GM19397 (cell line): ENCODE data around the gene PJA1.
A peak's percentile ranks its signal among the peaks of the same experiment; 100 is the strongest.

Source experiments
- ATAC-seq: cut with Tn5 transposase; IDR thresholded peaks from one replicate; pipeline ENCODE4 v1.9.1; 2021; ENCODE audit warnings: mild to moderate bottlenecking, moderate library complexity; ENCODE audit not compliant: unreplicated experiment

Gene PJA1, protein sequence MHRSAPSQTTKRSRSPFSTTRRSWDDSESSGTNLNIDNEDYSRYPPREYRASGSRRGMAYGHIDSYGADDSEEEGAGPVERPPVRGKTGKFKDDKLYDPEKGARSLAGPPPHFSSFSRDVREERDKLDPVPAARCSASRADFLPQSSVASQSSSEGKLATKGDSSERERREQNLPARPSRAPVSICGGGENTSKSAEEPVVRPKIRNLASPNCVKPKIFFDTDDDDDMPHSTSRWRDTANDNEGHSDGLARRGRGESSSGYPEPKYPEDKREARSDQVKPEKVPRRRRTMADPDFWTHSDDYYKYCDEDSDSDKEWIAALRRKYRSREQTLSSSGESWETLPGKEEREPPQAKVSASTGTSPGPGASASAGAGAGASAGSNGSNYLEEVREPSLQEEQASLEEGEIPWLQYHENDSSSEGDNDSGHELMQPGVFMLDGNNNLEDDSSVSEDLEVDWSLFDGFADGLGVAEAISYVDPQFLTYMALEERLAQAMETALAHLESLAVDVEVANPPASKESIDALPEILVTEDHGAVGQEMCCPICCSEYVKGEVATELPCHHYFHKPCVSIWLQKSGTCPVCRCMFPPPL

DNA sequence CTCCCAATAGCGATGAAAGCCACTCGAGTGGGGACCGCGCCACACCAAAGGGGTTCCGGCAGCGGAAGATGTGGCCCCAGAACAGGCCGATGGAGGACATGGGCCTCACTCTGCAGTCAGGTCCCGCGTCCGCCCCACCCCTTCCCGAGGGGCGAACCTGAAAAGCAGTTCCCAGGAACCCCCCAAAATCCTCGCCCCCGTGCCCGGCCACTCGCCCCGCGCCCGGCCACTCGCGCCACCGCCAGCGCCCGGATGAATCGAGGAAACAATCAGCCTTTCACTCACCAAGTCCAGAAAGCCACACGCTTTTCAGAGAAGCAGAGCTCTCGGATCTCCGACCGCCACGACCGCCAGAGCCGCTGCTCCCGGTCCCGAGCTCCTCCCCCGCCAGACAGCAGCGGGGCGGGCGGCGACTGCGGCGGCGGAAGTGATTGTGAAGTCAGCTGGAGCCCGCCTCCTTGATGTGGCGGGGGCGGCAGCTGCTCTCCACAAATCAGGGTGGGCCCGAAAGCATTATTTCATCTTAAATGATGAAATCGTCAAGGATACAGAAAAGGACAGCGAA, at the start of gene PJA1:
TSS of gene PJA1 (minus strand) at position 367 of the 565 bp plus-strand sequence. CDS start 2,380 bp downstream, outside the sequence.
- peak; percentile 96 for ATAC-seq

DNA sequence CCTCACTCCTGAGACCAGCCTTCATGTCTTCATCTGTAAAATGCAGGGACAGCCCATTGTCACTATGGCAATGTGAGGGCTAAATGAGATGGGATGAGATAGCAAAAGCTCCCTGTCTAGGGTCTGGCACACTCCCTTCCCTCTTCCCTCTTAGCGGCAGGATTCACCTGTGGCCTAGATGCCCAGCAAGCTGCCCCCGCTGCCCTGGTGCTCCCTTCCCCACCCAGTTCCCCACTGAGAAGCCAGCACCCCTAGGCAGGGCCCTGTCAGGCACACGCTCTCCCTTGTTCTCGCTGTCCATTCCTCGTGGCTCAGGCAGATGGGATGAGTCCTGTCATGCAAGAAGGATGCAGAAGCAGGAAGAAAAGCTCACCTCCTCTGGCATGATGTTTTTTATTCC, 49.2 kb upstream of the PJA1 start:
- no peak for ATAC-seq

DNA sequence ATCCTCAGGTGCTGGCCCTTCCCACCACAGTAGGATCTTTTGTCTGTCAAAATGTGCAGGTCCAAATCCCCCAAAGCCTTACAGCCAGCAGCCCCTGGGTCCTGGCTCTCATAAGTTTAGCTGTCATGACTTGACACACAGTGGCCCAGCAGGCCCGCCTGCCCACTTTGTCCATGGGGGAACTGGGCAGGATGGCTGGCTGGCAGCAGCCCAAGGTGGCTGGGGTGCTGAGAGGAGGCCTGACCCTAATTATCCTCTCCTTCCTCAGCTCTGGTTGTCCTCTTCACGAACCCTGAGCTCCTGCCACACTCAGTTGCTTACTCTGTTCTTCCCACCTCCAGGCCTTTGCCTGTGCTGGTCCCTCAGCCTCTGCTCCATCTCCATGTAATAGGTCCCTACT, 46.4 kb upstream of the PJA1 start:
- no peak for ATAC-seq

DNA sequence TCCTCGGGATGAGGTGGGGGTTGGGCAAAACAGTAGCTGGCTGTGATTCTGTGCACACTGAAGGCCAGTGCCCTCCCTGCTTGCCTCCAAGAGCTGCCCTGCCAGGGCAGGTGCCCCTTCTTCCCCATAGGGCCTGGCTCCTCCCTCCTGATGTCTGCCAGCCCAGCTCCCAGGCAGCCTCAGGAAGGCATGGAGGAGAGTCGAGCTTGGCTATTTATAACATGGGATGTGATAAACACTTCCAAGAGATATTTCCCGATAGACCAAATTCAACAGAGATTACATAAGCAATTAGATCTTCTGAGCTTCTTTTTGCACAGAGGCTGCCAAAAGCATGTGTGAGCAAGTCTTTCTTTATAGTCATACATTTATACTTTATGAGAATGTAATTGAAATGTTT, 45.3 kb upstream of the PJA1 start:
- ATAC-seq = no peak

DNA sequence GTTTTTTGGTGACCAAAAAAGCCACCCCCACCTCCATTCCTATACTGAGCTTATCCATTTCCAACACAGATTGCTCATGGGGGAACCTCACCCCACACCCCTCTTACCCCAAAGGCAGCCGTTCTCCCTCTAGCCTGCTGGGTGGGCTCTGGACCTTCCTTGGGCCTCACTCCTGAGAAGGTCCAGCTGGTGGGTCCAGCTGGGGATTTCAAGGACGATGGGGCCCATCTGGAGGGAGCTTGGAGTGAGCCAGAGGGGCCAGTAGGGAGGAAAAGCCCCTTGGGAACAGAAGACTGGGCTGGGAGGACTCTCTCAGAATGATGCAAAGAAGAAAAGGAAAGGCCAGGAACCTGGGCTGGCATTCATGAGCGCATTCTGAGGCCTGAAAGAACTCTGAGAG, 42.0 kb upstream of the PJA1 start:
- no peak for ATAC-seq

DNA sequence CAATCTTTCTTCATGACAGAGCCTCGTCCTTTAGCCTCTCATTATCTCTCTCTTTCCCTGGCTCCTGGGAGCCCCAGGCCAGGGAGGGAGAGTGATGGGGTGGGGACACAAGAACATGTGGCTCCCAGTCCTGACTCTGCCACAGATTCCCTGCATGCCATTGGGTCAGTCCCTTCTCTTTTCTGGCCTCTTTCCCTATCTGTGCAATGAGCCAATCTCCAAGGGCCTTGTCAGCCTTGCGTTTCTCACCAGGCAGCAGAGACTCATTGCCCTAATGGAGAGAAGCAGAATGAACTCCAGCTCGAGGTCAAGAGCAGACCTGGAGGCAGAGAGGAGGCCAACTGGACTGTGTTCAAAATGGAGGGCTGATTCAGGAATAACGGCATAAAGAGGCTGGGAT, 38.4 kb upstream of the PJA1 start:
- no peak for ATAC-seq

DNA sequence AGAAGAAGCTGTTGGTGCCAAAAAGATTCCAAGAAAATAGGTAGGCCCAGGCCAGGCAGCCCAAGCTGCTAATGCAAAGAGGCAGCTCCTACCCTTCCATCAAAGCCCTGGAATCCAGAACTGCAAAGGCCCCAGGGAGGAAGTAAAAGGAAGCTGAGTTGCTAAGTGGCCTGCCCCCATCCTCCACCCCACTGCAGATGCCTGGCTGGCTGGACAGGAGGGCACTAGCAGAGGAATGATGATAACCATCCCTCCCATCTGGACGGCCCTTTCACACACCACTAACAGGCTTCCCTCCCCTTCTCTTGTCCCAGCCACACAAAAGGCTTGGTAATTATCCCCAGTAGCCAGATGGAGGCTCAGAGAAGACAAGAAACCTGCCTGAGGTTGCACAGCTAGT, 32.4 kb upstream of the PJA1 start:
- no peak for ATAC-seq

DNA sequence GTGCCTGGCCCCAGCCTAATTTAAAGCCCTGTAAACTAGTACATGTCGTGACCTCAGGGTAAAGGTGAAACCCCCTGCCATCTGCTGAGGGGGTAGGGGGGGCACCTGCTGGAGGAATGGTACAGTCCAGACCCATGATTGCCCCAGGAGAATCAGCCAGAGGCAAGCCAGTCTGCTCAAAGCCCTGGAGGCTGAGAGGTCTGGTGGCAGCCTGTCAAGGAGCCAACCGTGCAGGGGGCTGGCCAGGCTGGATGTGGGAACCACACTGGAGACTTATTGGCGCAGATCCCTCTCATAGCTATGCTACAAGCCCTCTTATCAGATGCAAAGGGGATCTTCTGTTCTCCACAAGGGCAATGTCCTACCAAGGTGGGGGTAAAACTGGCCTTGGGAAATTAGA, 31.4 kb upstream of the PJA1 start:
- ATAC-seq = no peak

DNA sequence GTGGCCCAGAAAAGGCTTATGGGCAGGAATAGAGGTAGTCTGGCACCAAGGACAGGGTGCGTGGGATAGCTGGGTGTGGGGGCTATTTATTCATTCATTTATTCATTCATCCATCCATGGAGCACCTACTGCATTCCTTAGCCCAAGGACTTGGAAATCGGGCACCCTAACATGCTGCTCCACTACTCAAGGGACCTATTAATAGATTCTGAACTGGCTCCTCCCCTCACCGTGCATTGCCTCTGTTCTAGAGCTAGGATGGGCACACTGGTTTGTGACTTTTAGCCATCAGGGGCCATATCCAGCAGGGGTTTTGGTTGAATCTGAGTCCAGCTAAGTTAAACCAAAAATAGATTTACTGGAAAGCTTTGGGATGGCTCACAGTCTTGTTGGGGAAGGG, 30.6 kb upstream of the PJA1 start:
- ATAC-seq = no peak

DNA sequence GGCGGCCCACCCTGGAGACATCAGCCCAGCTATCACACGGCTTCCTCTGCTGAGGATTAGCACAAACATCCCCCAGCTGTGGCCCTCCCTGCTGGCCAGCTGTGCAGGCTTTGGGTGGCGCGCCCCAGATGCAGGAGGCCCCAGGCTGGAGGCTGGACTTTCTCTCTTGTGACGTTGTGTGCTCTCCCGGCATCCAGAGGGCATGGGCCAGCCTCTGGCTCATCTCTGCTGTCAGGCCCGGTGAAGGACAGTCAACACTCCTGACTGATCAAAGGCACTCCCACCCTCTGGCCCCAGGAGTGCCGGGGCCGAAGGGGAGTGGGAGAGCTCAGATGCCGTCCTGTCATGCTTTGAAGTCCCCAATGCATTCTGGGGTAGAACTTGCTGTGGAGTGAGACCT, 29.9 kb upstream of the PJA1 start:
- ATAC-seq = no peak

DNA sequence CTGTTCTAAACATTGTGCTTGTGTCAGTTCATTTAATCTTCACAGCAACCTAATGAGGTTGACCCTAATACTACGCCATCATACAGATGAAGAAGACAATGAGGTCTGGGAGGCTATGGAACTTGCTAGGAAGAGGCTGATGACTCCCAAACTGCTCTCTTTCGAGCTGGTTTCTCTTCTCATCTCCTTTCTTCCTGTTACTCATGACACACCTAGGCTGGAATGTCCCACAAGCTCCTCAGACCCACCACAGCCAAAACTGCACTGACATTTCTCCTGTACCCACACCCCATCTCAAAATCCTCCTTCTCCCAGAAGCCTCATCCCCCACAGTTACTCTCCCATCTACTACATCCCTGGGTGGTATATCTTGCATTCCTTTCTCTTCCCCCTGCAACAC, 27.4 kb upstream of the PJA1 start:
- ATAC-seq = no peak

DNA sequence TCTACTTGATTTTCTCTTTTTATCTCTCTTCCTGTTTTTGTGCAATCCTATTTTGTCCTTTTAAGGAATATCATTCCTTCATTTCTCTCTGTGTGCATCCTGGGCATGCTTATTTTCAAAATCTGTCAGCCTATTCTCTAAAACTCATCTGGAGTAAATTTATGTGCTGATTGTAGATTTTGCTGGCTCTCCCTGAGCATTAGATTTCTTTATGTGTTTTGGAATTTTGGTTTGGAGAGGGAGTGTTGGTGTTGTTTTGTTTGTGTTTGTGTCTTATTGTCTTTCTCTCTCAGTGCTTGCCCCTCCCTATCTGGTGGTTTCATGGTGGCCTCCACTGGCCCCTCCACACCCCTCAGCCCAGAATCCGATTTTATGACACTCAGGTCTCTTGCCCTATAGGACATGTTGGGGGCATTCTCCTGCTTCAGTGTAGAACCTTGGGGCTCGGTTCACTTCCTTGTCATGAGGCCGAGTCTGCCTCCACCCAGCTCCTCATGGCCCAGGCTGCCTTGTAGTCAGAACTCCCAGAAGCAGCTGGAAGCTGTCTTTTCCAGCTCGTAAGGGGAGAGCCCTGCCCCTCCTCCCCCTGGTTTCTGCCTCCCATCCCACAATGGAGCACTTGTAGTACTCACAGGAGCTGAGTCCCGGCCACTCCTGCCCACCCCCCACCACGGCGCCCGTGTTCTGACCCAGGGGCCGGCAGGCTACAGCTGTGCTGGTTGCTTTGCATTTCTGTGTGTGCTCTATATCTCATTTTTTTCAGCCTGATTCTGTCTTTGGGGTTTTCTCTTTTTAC, 24.5 kb upstream of the PJA1 start:
- ATAC-seq = no peak

DNA sequence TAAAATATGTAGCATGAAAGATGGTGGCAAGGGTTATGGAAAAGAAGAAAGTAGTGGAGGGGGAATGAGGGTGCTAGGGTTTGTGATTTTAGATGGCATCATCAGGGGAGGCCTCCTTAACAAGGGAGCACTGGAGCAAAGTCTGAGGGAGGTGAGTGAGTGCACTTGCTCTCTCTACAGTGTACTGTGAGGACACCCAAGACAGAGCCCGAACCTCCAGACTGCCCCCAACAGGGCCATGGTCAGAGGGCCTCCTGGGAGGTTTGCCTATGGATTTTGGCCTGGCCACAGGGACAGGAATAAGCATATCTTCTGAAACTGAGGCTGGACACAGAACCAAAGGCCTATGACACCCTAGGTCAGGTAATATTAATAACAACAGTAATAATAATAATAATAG, 21.4 kb upstream of the PJA1 start:
- ATAC-seq = no peak

DNA sequence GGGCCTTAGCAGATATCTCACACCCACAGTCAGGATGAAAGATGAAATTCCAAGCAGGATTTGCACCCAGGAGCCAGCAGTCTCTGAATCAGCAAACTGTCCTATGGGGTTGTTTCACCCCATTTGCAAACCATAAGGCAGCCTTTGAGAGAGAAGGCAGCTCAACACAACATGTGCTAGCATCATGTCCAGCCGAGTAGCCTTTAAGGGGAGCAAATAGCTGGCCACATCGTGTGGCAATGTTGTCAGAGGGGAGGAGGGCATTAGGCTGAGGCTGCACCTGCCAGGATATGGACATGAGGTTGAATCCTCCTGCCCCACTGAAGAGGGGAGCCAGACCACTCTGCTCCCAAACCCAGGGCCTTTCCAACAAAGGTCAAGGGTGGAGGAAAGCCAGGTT, 20.6 kb upstream of the PJA1 start:
- no peak for ATAC-seq

DNA sequence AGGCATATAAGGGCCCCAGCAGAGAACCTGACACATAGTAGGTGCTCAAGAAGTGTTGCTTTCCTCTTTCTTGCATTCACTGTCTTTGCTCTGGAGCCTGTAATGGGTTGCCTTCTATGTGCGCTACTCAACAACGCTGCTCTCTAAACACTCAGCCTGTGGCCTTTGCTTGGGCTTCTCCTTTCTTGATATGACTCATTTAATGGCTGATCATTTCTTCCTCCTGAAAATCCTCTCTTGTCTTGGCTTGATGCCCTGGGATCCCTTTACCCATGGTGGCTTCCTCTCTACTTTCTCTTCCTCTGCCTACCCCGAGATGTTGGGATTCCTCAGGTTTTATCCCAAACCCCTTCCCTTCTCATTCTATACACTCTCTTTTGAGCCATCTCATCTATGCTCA, 19.9 kb upstream of the PJA1 start:
- no peak for ATAC-seq

DNA sequence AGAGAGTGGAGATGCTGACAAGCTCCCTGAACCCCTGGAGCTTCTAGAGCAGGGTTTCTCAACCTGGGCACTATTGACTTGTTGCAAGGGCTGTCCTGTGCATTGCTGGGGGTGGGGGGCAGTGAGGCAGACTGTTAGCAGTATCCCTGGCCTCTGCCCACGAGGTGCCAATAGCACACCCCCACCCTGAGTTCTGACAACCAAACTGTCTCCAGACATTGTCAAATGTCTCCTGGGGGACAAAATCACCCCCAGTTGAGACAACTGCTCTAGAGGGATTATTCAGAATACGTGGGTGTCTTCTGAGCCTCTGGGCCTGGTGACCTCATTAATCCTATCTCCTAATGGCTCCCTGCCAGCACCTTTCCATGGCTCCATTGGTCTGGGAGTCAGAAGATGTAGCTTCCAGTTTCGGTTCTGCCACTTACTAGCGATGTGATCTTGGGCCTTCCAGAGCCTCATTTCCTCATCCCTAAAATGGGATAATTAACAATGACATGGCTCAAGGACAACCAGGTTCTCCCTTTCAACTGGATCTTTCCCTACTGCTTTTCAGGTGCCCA, 17.6 kb upstream of the PJA1 start:
- ATAC-seq = no peak

DNA sequence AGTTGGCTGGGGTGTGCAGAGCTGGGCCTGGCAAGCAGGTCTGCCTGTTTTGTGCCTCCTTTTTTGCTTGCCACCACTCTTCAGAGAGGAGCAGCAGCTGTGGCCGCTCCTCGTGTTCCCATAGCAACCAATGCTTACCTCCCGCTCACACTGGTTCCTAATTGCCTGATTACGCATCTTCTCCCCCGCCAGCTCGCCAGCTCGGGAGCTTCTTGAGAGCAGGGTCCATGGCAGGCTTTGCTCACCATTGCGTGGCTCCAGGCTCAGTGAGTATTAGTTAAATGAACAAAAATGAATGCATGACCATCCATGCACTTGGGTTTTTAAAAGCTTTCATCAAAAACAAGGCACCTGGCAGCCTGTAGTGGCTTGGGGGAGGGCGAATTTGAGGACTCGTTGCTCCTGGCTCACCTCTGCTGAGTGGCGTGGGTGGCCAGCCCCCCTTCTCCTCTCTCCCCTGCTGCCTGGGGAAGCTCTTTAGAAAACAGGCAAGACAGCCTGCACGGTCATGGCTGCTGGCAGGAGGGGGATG, 14.2 kb upstream of the PJA1 start:
- no peak for ATAC-seq

DNA sequence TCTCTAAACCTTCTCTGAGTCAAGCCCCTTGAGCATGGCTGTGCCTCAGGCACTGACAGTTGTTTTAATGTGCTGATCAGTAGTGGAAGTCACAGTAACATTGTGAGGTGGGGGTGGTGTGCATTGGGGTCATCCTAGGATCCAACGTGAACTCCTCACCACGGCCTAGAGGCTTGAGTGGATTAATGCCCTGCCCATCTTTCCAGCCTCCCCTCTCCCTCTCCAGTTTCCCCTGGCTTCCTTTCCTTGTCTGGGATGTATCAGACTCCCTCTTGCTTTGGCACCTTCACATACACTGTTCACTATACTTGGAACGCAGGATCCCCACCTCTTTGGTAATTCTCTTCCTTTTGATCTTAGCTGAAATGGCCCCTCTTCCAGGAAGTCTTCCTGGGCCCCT, 13.3 kb upstream of the PJA1 start:
- ATAC-seq = no peak

DNA sequence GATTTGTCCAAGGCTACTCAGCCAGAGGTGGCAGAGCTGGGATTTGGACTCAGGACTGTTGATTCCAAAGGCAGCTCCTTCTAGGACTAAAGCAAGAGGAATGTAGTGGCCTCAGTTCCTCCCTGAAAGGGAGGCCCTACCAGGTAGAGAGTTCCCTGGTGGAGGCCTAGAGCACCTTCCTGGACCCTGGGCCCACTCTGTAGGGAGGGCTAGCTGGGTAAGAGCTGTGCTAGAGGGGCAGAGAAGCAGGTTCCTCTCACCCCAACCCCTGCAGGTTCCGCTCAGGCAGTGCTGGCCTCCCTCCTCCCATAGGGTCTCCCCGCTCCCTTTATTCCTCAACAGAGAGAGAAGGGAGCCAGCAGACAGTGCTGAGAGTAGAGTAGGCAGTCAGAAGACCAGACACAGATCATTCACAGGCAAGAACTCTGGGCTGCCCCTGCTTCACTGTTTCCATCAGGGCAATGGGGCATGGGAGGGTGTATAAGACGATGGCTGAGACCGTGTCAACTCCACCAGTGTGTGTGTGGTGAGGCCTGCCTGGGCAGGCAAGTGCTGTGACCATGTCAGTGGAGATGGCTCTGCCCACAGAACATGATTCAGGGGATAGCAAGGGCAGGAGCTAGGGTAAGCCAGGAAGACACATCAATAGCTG, 12.4 kb upstream of the PJA1 start:
- ATAC-seq = no peak

DNA sequence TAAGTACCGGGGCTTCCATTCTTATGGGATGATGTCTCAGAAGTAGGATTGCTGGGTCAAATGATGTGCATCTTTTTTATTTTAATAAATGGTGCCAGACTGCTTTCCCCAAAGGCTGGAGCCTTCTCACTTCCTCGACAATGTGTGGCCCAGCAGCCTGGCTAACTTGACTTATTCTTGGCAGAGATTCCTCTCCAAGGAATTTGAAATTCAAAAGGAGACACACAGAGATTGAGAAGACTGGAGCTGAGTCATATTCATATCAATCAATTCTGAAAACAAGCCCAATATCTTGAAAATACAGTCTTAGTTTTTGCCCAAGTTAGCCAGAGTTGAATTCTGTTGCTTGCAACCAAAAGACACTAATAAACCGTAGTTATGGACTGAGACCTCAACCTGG, 10.8 kb upstream of the PJA1 start:
- no peak for ATAC-seq

DNA sequence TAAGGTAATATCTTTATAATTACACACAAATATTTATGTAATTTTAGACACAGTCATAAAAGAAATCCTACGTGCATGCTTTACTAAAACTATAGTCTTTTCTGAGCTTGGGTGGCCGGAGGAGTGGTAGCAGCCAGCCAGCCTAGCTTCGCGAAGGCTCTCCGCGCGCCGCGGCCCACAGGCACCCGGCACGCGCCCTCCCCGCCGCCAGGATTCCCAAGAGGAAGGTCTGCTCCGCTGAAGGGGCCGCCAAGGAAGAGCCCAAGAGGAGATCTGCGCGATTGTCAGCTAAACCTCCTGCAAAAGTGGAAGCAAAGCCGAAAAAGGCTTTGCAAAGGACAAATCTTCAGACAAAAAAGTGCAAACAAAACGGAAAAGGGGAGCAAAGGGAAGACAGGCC, 8.7 kb upstream of the PJA1 start:
- ATAC-seq = no peak
